Neural progenitor cell (in vitro differentiated cells): ENCODE results near the gene IL6. TPM values are rescaled to one million over a fixed set of nuclear protein-coding genes. Genes with fewer than 3 reads are reported as not detected.

Source experiments
- DNase-seq: peaks from one replicate; pipeline ENCODE4 v3.0.0-alpha.2; 2016; ENCODE audit warnings: low spot score
- H2AFZ ChIP-seq: fragments of 200-600 bp; sonication (generic); replicated peaks from 2 replicates; pipeline ENCODE4 v1.6.1; 2016; ENCODE audit warnings: antibody characterized with exemption
- H3F3A ChIP-seq: fragments of 200-600 bp; sonication (generic); 2 replicates; pipeline ENCODE4 v1.6.1; 2016; ENCODE audit warnings: antibody characterized with exemption, low read depth
- H3K27ac ChIP-seq: fragments of 200-600 bp; sonication (generic); 2 replicates; pipeline ENCODE4 v1.5.1; 2016; ENCODE audit warnings: mild to moderate bottlenecking
- H3K27me3 ChIP-seq: fragments of 200-600 bp; sonication (generic); 2 replicates; pipeline ENCODE4 v1.6.1; 2016; ENCODE audit warnings: mild to moderate bottlenecking, moderate library complexity
- H3K36me3 ChIP-seq: fragments of 200-600 bp; sonication (generic); 2 replicates; pipeline ENCODE4 v1.5.1; 2016
- H3K4me1 ChIP-seq: fragments of 200-600 bp; sonication (generic); 2 replicates; pipeline ENCODE4 v1.6.1; 2016; ENCODE audit warnings: mixed run types
- H3K4me2 ChIP-seq: fragments of 200-600 bp; sonication (generic); 2 replicates; pipeline ENCODE4 v1.6.1; 2016
- H3K4me3 ChIP-seq: fragments of 200-600 bp; sonication (generic); 2 replicates; pipeline ENCODE4 v1.5.1; 2016
- H3K79me2 ChIP-seq: fragments of 200-600 bp; sonication (generic); 2 replicates; pipeline ENCODE4 v1.6.1; 2016; ENCODE audit warnings: low read depth
- H3K9ac ChIP-seq: fragments of 200-600 bp; sonication (generic); 2 replicates; pipeline ENCODE4 v1.6.1; 2016
- H3K9me3 ChIP-seq: fragments of 200-600 bp; sonication (generic); 2 replicates; pipeline ENCODE4 v1.5.1; 2016; ENCODE audit warnings: low read depth
- H4K20me1 ChIP-seq: fragments of 200-600 bp; sonication (generic); 2 replicates; pipeline ENCODE4 v1.6.1; 2016; ENCODE audit warnings: low read depth
- H3K27ac Mint-ChIP-seq: 3 replicates; pipeline ENCODE4 v1.8.0; 2021; ENCODE audit warnings: mixed read lengths
- H3K27me3 Mint-ChIP-seq: 2 replicates; pipeline ENCODE4 v1.8.0; 2022; ENCODE audit warnings: low read depth, mild to moderate bottlenecking, inconsistent platforms, moderate library complexity, mixed read lengths; ENCODE audit not compliant: insufficient read depth
- H3K36me3 Mint-ChIP-seq: 3 replicates; pipeline ENCODE4 v1.8.0; 2021; ENCODE audit warnings: mixed read lengths
- H3K4me1 Mint-ChIP-seq: 3 replicates; pipeline ENCODE4 v1.8.0; 2021; ENCODE audit warnings: mixed read lengths
- H3K4me3 Mint-ChIP-seq: 3 replicates; pipeline ENCODE4 v1.8.0; 2021; ENCODE audit warnings: mild to moderate bottlenecking, moderate library complexity, mixed read lengths
- H3K9me3 Mint-ChIP-seq: 3 replicates; pipeline ENCODE4 v1.8.0; 2020; ENCODE audit warnings: mixed read lengths
- EZH2 ChIP-seq: fragments of 200-600 bp; sonication (generic); IDR thresholded peaks from 2 replicates; pipeline ENCODE4 v1.6.1; 2017; ENCODE audit warnings: antibody characterized with exemption, mild to moderate bottlenecking, moderate library complexity
- EZH2phosphoT487 ChIP-seq: fragments of 200-600 bp; sonication (generic); IDR thresholded peaks from 2 replicates; pipeline ENCODE4 v1.6.1; 2017; ENCODE audit warnings: antibody characterized with exemption
- total RNA-seq: library from RNA; depleted of rRNA; stranded (reverse); fragments of >200 nt; gene quantifications from 2 replicates; pipeline ENCODE4 v1.2.3, GENCODE V29; 2015; ENCODE audit warnings: low replicate concordance
- TF ChIP-seq, protein P1 (sequence below): fragments of 200-600 bp; sonication (generic); IDR thresholded peaks from 2 replicates; pipeline ENCODE4 v1.5.1; 2017; ENCODE audit warnings: antibody characterized with exemption, mild to moderate bottlenecking

Gene IL6
- total RNA-seq, 1 donor from 2014 or later = not detected

DNA sequence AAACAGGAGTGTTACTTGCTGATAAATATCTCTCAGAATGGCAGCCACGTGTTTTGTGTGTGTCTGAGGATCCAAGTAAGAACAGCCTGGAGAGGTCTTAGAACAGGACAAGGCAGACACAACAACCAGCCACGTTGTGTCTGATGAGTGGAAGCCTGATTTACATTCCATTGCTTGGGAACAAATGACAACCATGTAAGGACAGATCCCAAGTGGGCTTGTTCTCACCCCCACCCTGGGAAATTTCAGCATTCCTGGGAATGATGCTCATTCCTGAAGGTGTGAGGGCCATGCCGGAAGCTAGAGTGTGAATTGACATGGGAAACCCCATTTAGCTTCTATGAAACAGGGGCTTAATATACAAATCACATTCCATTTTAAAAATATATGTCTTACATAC is 35.9 kb downstream of the IL6 start:
- no peaks in the 10 kb centered on the region for H3K9me3 ChIP-seq
- no peak overlapping the region for H3K4me3 Mint-ChIP-seq
- no peak overlapping the region for H3K4me2 ChIP-seq
- no peaks in the 10 kb centered on the region for H3K36me3 Mint-ChIP-seq
- no peak overlapping the region for H3K4me3 ChIP-seq
- no peak overlapping the region for H3K27ac ChIP-seq
- H3K79me2 ChIP-seq = no peaks in the 10 kb centered on the region
- DNase-seq = no peak
- H3K9ac ChIP-seq = no peak overlapping the region
- no peaks in the 10 kb centered on the region for H3K36me3 ChIP-seq
- no peaks in the 10 kb centered on the region for H4K20me1 ChIP-seq
- H3K4me1 ChIP-seq = no peaks in the 10 kb centered on the region
- H3F3A ChIP-seq = no peaks in the 10 kb centered on the region
- H3K27ac Mint-ChIP-seq = no peak overlapping the region
- H2AFZ ChIP-seq = no peak overlapping the region
- H3K9me3 Mint-ChIP-seq = peaks cover 2% of the 10 kb centered on the region
- peaks cover 7% of the 10 kb centered on the region for H3K27me3 Mint-ChIP-seq
- H3K27me3 ChIP-seq = no peaks in the 10 kb centered on the region
- H3K4me1 Mint-ChIP-seq = no peaks in the 10 kb centered on the region
- TF ChIP-seq, protein P1, sequence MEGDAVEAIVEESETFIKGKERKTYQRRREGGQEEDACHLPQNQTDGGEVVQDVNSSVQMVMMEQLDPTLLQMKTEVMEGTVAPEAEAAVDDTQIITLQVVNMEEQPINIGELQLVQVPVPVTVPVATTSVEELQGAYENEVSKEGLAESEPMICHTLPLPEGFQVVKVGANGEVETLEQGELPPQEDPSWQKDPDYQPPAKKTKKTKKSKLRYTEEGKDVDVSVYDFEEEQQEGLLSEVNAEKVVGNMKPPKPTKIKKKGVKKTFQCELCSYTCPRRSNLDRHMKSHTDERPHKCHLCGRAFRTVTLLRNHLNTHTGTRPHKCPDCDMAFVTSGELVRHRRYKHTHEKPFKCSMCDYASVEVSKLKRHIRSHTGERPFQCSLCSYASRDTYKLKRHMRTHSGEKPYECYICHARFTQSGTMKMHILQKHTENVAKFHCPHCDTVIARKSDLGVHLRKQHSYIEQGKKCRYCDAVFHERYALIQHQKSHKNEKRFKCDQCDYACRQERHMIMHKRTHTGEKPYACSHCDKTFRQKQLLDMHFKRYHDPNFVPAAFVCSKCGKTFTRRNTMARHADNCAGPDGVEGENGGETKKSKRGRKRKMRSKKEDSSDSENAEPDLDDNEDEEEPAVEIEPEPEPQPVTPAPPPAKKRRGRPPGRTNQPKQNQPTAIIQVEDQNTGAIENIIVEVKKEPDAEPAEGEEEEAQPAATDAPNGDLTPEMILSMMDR = no peak
- TF ChIP-seq EZH2 = no peak
- no peak for TF ChIP-seq EZH2phosphoT487

DNA sequence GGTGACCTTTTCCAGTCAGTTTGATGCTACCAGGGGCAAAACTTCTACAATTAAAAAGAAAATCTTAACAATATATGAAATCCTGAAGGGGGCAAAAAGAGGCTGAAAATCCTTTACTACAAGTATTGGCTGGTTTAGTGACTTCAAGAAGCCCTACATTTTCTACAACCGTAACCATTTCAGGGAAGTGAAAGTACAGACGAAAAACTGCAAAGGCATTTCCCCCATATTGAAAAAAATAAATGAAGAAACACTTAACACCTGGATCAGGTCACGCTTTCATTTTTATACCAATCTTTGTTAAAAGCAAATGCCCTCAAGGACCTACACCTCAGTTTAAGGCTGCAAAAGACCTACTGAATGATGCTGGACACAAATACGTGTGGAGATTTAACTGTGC is 38.6 kb downstream of the IL6 start:
- peaks cover 7% of the 10 kb centered on the region for H3K27me3 Mint-ChIP-seq
- H3K4me3 ChIP-seq = no peak overlapping the region
- no peaks in the 10 kb centered on the region for H3K36me3 Mint-ChIP-seq
- no peak overlapping the region for H3K27ac ChIP-seq
- no peak overlapping the region for H3K4me3 Mint-ChIP-seq
- H3K4me1 Mint-ChIP-seq = no peaks in the 10 kb centered on the region
- H3K79me2 ChIP-seq = no peaks in the 10 kb centered on the region
- no peak for TF ChIP-seq EZH2
- TF ChIP-seq EZH2phosphoT487 = no peak
- TF ChIP-seq, protein P1 = no peak
- H3K9me3 ChIP-seq = no peaks in the 10 kb centered on the region
- no peaks in the 10 kb centered on the region for H3K36me3 ChIP-seq
- no peaks in the 10 kb centered on the region for H3K27me3 ChIP-seq
- H4K20me1 ChIP-seq = no peaks in the 10 kb centered on the region
- no peaks in the 10 kb centered on the region for H3K4me1 ChIP-seq
- no peaks in the 10 kb centered on the region for H3F3A ChIP-seq
- no peak overlapping the region for H3K27ac Mint-ChIP-seq
- H3K4me2 ChIP-seq = no peak overlapping the region
- H3K9me3 Mint-ChIP-seq = peaks cover 4% of the 10 kb centered on the region
- no peak overlapping the region for H2AFZ ChIP-seq
- DNase-seq = no peak
- H3K9ac ChIP-seq = no peak overlapping the region

DNA sequence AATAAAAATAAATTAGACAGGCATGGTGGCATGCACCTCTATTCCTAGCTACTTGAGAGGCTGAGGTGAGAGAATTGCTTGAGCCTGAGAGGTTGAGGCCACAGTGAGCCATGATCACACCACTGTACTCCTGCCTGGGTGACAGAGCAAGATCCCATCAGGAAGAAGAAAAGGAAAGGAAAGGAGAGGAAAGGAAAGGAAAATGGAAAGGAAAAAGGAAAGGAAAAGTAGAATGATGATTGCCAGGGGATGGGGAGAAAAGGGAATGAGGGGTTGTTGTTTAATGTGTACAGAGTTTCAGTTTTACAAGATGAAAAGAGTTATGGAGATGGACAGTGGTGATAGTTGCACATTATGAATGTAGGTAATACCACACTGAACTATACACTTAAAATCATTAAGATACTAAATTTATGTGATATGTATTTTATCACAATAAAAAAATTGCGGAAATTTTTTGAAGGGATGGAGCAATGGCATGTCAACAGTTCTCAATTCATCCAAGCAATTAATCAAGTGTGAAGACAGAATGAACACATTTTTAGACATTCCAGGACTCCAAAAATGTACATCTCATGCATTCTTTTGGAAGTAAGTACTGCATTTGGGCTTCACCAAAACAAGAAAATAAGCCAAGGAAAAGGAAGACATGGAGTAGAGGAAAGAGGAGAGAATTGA is 44.3 kb downstream of the IL6 start:
- H4K20me1 ChIP-seq = no peaks in the 10 kb centered on the region
- H2AFZ ChIP-seq = no peak overlapping the region
- no peak overlapping the region for H3K4me3 Mint-ChIP-seq

More for the DNA sequence above, 44.3 kb downstream of the IL6 start:
- H3K36me3 ChIP-seq = no peaks in the 10 kb centered on the region
- H3K27ac ChIP-seq = no peak overlapping the region
- Mint-ChIP-seq H3K9me3 (peaks cover 2% of the 10 kb centered on the region), H3K36me3 (no peaks in the 10 kb centered on the region), H3K4me1 (no peaks in the 10 kb centered on the region), H3K27me3 (peaks cover 3% of the 10 kb centered on the region), H3K27ac (no peak overlapping the region)
- H3F3A ChIP-seq = no peaks in the 10 kb centered on the region
- TF ChIP-seq EZH2 (no peak), EZH2phosphoT487 (no peak)
- TF ChIP-seq, protein P1 = no peak
- H3K4me3 ChIP-seq = no peak overlapping the region
- H3K9ac ChIP-seq = no peak overlapping the region
- H3K9me3 ChIP-seq = no peaks in the 10 kb centered on the region
- H3K79me2 ChIP-seq = no peaks in the 10 kb centered on the region
- DNase-seq = no peak
- no peak overlapping the region for H3K4me2 ChIP-seq
- no peaks in the 10 kb centered on the region for H3K27me3 ChIP-seq
- no peaks in the 10 kb centered on the region for H3K4me1 ChIP-seq
